ENCODE data around the gene IRF5.

IRF5 gene

GRCh38 chr7:128944487-128945236, 6.9 kb downstream of the IRF5 start:
- no peak for DNase-seq (ENCODE audit: low read depth)
- no peak for TF ChIP-seq CTCF (conservative IDR thresholded peaks at IDR 0.05; ENCODE audit: control insufficient read depth, insufficient read depth, low read depth, low read length)
- no peak overlapping the region for H3K4me3 ChIP-seq (ENCODE audit: control insufficient read depth, low read depth, low read length)

- no peak for TF ChIP-seq CTCF (conservative IDR thresholded peaks at IDR 0.05; ENCODE audit: control insufficient read depth, insufficient read depth, low read depth, low read length)
- no peak for DNase-seq (ENCODE audit: low read depth)
- H3K4me3 ChIP-seq (ENCODE audit: control insufficient read depth, low read depth, low read length) = no peak overlapping the region
Observed at GRCh38 chr7:128945668-128946366, 8.1 kb downstream of the IRF5 start.

- H3K4me3 ChIP-seq (ENCODE audit: control insufficient read depth, low read depth, low read length) = no peak overlapping the region
- no peak for DNase-seq (ENCODE audit: low read depth)
- peak; percentile 9 for TF ChIP-seq CTCF (conservative IDR thresholded peaks at IDR 0.05; ENCODE audit: control insufficient read depth, insufficient read depth, low read depth, low read length)
Observed at GRCh38 chr7:128946936-128947830, 9.5 kb downstream of the IRF5 start.

GRCh38 chr7:128947854-128948253, 10.1 kb downstream of the IRF5 start:
- DNase-seq (ENCODE audit: low read depth) = peak; percentile 11
- no peak for TF ChIP-seq CTCF (conservative IDR thresholded peaks at IDR 0.05; ENCODE audit: control insufficient read depth, insufficient read depth, low read depth, low read length)
- H3K4me3 ChIP-seq (ENCODE audit: control insufficient read depth, low read depth, low read length) = no peak overlapping the region

GRCh38 chr7:128948312-128948973, 10.7 kb downstream of the IRF5 start:
- TF ChIP-seq CTCF (conservative IDR thresholded peaks at IDR 0.05; ENCODE audit: control insufficient read depth, insufficient read depth, low read depth, low read length) = no peak
- no peak overlapping the region for H3K4me3 ChIP-seq (ENCODE audit: control insufficient read depth, low read depth, low read length)
- peak; percentile 8 for DNase-seq (ENCODE audit: low read depth)

Data from fibroblast of mammary gland (primary cell).